Activated CD4-positive, alpha-beta T cell treated with anti-CD3 and anti-CD28 coated beads, Interleukin-2, Interleukin-6, amounts not matched to agents 100 ng/mL and 50 ng/mL, durations not matched to agents 16 hours and 8 hours (primary cell): ENCODE data around the gene EIF4H.
"Not testable (repeated sequence)": the region's sequence is repeated elsewhere in the genome, so short reads cannot be mapped to it uniquely, and the experiment has no call there.

Experiments
- DNase-seq: peaks from one replicate; pipeline ENCODE4 v3.0.0-alpha.2; 2020

EIF4H gene

GRCh38 chr7:74173866-74174605 is at the start of gene EIF4H:
TSS of gene EIF4H (plus strand) at chr7:74174356. CDS start at chr7:74174384, 28 bp downstream.
- DNase-seq = peak; percentile 97

GRCh38 chr7:74126220-74126880 is 47.8 kb upstream of the EIF4H start:
- no peak for DNase-seq

GRCh38 chr7:74129887-74130286 is 44.3 kb upstream of the EIF4H start:
- no peak for DNase-seq

GRCh38 chr7:74130518-74130917 is 43.6 kb upstream of the EIF4H start:
- DNase-seq = no peak

GRCh38 chr7:74134117-74134620 is 40.0 kb upstream of the EIF4H start:
- DNase-seq = peak; percentile 50

- DNase-seq = no peak
These were observed 35.8 kb upstream of the EIF4H start for GRCh38 chr7:74138334-74138867.

- no peak for DNase-seq
These were observed 35.0 kb upstream of the EIF4H start for GRCh38 chr7:74138945-74139843.

- no peak for DNase-seq
These were observed 32.5 kb upstream of the EIF4H start for GRCh38 chr7:74141705-74142104.

GRCh38 chr7:74143383-74143782 is 30.8 kb upstream of the EIF4H start:
- DNase-seq = no peak

- no peak for DNase-seq
These were observed 25.7 kb upstream of the EIF4H start for GRCh38 chr7:74148491-74148890.

- DNase-seq = no peak
These were observed 25.1 kb upstream of the EIF4H start for GRCh38 chr7:74149071-74149470.

GRCh38 chr7:74149603-74150002 is 24.6 kb upstream of the EIF4H start:
- no peak for DNase-seq

GRCh38 chr7:74153736-74154135 is 20.4 kb upstream of the EIF4H start:
- no peak for DNase-seq

GRCh38 chr7:74155810-74156395 is 18.3 kb upstream of the EIF4H start:
- DNase-seq = no peak

GRCh38 chr7:74157605-74158004 is 16.6 kb upstream of the EIF4H start:
- no peak for DNase-seq

- DNase-seq = no peak
These were observed 9.1 kb upstream of the EIF4H start for GRCh38 chr7:74164985-74165456.

GRCh38 chr7:74165867-74166593 is 8.1 kb upstream of the EIF4H start:
- no peak for DNase-seq

- DNase-seq = not testable (repeated sequence)
These were observed 6.8 kb upstream of the EIF4H start for GRCh38 chr7:74167324-74167723.

- no peak for DNase-seq
These were observed 1.1 kb upstream of the EIF4H start for GRCh38 chr7:74173074-74173473.

GRCh38 chr7:74173491-74173865 is 678 bp upstream of the EIF4H start:
- no peak for DNase-seq

- DNase-seq = peak; percentile 48
These were observed 488 bp downstream of the EIF4H start for GRCh38 chr7:74174606-74175082.

GRCh38 chr7:74175340-74175739 is 1.2 kb downstream of the EIF4H start:
- no peak for DNase-seq
